Liver (tissue), 3 donors: Measurements from ENCODE around the gene PACSIN2.

ENCODE experiments used
- FOXA1 ChIP-seq: IDR thresholded peaks from 2 replicates; pipeline ENCODE4 v1.6.1; 2016; ENCODE audit warnings: antibody characterized with exemption
- GABPA ChIP-seq, 2 donors: IDR thresholded peaks in 1 of 2; conservative IDR thresholded peaks in 1 of 2; 2 replicates each; pipeline ENCODE4 v1.6.1; 2016; ENCODE audit warnings: antibody characterized with exemption in 2 of 2, mild to moderate bottlenecking in 1 of 2, moderate library complexity in 1 of 2
- HNF4A ChIP-seq, 2 donors: conservative IDR thresholded peaks; 2 replicates each; pipeline ENCODE4 v1.6.1; 2016; ENCODE audit warnings: antibody characterized with exemption in 2 of 2, mild to moderate bottlenecking in 2 of 2
- JUND ChIP-seq, 2 donors: IDR thresholded peaks; 2 replicates each; pipeline ENCODE4 v1.6.1; 2016; ENCODE audit warnings: antibody characterized with exemption in 2 of 2
- RAD21 ChIP-seq, 2 donors: IDR thresholded peaks; 2 replicates each; pipeline ENCODE4 v1.6.1; 2016; ENCODE audit warnings: antibody characterized with exemption in 2 of 2, mild to moderate bottlenecking in 2 of 2
- RXRA ChIP-seq, 2 donors: IDR thresholded peaks; 2 replicates each; pipeline ENCODE4 v1.6.1; 2017 to 2018; ENCODE audit warnings: antibody characterized with exemption in 2 of 2, mild to moderate bottlenecking in 1 of 2
- SP1 ChIP-seq: IDR thresholded peaks from 2 replicates; pipeline ENCODE4 v1.6.1; 2018; ENCODE audit warnings: antibody characterized with exemption, mild to moderate bottlenecking
- TAF1 ChIP-seq: conservative IDR thresholded peaks from 2 replicates; pipeline ENCODE4 v1.6.1; 2016; ENCODE audit warnings: antibody characterized with exemption, mild to moderate bottlenecking
- YY1 ChIP-seq: IDR thresholded peaks from 2 replicates; pipeline ENCODE4 v1.6.1; 2016; ENCODE audit warnings: antibody characterized with exemption, mild to moderate bottlenecking
- TF ChIP-seq, protein P1 (sequence below): fragments of 150-350 bp; IDR thresholded peaks from 2 replicates; pipeline ENCODE4 v1.5.1; 2017; ENCODE audit warnings: improper control_type of control experiment, low read depth, low read length; ENCODE audit not compliant: missing input control
- TF ChIP-seq, protein P2 (sequence below): IDR thresholded peaks from 2 replicates; pipeline ENCODE4 v1.6.1; 2016; ENCODE audit warnings: antibody characterized with exemption
- TF ChIP-seq, protein P3 (sequence below): IDR thresholded peaks from 2 replicates; pipeline ENCODE4 v1.6.1; 2016; ENCODE audit warnings: antibody characterized with exemption
- TF ChIP-seq, protein P4 (sequence below): IDR thresholded peaks from 2 replicates; pipeline ENCODE4 v1.6.1; 2016; ENCODE audit warnings: antibody characterized with exemption, mild to moderate bottlenecking
- donor health status: healthy.
- donor health status: healthy.

DNA sequence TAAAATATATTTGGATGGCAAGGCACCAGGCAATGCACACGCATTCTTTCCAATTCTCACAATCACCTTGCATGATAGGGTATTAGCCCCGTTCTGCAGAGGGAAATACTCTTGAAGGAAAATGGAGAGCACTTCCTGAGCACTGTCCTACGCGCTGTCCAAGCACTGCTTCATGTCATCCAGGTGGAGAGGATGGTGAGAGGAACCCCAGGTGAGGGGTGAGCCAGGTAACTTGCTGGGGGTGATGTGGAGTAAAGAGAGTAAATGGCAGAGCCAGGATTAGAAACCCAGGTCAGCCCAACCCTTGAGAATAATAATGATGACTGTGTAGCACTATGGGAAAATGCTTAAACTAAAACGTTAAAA, 711 bp upstream of the PACSIN2 start:
- TF ChIP-seq, protein P1, sequence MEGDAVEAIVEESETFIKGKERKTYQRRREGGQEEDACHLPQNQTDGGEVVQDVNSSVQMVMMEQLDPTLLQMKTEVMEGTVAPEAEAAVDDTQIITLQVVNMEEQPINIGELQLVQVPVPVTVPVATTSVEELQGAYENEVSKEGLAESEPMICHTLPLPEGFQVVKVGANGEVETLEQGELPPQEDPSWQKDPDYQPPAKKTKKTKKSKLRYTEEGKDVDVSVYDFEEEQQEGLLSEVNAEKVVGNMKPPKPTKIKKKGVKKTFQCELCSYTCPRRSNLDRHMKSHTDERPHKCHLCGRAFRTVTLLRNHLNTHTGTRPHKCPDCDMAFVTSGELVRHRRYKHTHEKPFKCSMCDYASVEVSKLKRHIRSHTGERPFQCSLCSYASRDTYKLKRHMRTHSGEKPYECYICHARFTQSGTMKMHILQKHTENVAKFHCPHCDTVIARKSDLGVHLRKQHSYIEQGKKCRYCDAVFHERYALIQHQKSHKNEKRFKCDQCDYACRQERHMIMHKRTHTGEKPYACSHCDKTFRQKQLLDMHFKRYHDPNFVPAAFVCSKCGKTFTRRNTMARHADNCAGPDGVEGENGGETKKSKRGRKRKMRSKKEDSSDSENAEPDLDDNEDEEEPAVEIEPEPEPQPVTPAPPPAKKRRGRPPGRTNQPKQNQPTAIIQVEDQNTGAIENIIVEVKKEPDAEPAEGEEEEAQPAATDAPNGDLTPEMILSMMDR, result no peak
- TF ChIP-seq RAD21 (IDR thresholded peaks at IDR 0.05), result no peak
- TF ChIP-seq SP1, result no peak
- no peak for TF ChIP-seq GABPA (IDR thresholded peaks at IDR 0.05 in 1 of 2, conservative IDR thresholded peaks at IDR 0.05 in 1 of 2)
- no peak for TF ChIP-seq JUND (IDR thresholded peaks at IDR 0.05)
- TF ChIP-seq, protein P2, sequence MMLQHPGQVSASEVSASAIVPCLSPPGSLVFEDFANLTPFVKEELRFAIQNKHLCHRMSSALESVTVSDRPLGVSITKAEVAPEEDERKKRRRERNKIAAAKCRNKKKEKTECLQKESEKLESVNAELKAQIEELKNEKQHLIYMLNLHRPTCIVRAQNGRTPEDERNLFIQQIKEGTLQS, result no peak
- TF ChIP-seq RXRA (IDR thresholded peaks at IDR 0.05), result no peak
- TF ChIP-seq, protein P3, sequence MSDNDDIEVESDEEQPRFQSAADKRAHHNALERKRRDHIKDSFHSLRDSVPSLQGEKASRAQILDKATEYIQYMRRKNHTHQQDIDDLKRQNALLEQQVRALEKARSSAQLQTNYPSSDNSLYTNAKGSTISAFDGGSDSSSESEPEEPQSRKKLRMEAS, result no peak
- TF ChIP-seq, protein P4, sequence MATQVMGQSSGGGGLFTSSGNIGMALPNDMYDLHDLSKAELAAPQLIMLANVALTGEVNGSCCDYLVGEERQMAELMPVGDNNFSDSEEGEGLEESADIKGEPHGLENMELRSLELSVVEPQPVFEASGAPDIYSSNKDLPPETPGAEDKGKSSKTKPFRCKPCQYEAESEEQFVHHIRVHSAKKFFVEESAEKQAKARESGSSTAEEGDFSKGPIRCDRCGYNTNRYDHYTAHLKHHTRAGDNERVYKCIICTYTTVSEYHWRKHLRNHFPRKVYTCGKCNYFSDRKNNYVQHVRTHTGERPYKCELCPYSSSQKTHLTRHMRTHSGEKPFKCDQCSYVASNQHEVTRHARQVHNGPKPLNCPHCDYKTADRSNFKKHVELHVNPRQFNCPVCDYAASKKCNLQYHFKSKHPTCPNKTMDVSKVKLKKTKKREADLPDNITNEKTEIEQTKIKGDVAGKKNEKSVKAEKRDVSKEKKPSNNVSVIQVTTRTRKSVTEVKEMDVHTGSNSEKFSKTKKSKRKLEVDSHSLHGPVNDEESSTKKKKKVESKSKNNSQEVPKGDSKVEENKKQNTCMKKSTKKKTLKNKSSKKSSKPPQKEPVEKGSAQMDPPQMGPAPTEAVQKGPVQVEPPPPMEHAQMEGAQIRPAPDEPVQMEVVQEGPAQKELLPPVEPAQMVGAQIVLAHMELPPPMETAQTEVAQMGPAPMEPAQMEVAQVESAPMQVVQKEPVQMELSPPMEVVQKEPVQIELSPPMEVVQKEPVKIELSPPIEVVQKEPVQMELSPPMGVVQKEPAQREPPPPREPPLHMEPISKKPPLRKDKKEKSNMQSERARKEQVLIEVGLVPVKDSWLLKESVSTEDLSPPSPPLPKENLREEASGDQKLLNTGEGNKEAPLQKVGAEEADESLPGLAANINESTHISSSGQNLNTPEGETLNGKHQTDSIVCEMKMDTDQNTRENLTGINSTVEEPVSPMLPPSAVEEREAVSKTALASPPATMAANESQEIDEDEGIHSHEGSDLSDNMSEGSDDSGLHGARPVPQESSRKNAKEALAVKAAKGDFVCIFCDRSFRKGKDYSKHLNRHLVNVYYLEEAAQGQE, result no peak
- TF ChIP-seq TAF1, result no peak
- TF ChIP-seq YY1, result no peak
- TF ChIP-seq FOXA1, result no peak
- no peak for TF ChIP-seq HNF4A (conservative IDR thresholded peaks at IDR 0.05)
